HepG2 (cell line): Measurements from ENCODE around the gene ENG. TPM values are rescaled to one million over a fixed set of nuclear protein-coding genes. Genes with fewer than 3 reads are reported as not detected.

Experiments used
- HDAC6 ChIP-seq: fragments of 200-600 bp; sonication (generic); IDR thresholded peaks from 2 replicates; pipeline ENCODE4 v1.7.0; 2017; ENCODE audit warnings: mild to moderate bottlenecking, antibody characterized with exemption, low read length, low read depth
- HIVEP1 ChIP-seq: sonication (generic); formaldehyde crosslinking; IDR thresholded peaks from 2 replicates; pipeline ENCODE4 v1.4.0; 2020; ENCODE audit warnings: mild to moderate bottlenecking, missing genetic modification reagents
- HNF4A ChIP-seq: sonication (generic); formaldehyde crosslinking; IDR thresholded peaks from 2 replicates; pipeline ENCODE4 v1.4.0; 2020; ENCODE audit warnings: missing genetic modification reagents
- HNRNPL ChIP-seq: fragments of 200-400 bp; formaldehyde crosslinking; IDR thresholded peaks from 2 replicates; pipeline ENCODE4 v1.6.1; 2017; ENCODE audit warnings: mild to moderate bottlenecking, low read depth, low read length
- KDM5B ChIP-seq: sonication (generic); formaldehyde crosslinking; IDR thresholded peaks from 2 replicates; pipeline ENCODE4 v1.4.0; 2020; ENCODE audit warnings: missing genetic modification reagents, mild to moderate bottlenecking, borderline replicate concordance
- MED1 ChIP-seq: sonication (generic); formaldehyde crosslinking; IDR thresholded peaks from 2 replicates; pipeline ENCODE4 v1.4.0; 2020; ENCODE audit warnings: missing genetic modification reagents
- NONO ChIP-seq, 2 experiments: fragments of 450-650 bp in 1 of 2; sonication (generic) in 1 of 2; formaldehyde crosslinking in 1 of 2; IDR thresholded peaks in 1 of 2; conservative IDR thresholded peaks in 1 of 2; 2 replicates each; pipeline versions ENCODE4 v1.6.1 to v1.8.0; 2017 to 2022; ENCODE audit warnings: mild to moderate bottlenecking in 1 of 2, missing genetic modification reagents in 1 of 2, moderate library complexity in 1 of 2
- PLRG1 ChIP-seq: fragments of 450-650 bp; conservative IDR thresholded peaks from 2 replicates; pipeline ENCODE4 v1.6.1; 2016
- ZNF205 ChIP-seq: IDR thresholded peaks from 2 replicates; pipeline ENCODE4 v1.6.1; 2018; ENCODE audit warnings: missing biosample characterization, missing genetic modification reagents
- ZNF317 ChIP-seq: sonication (generic); formaldehyde crosslinking; IDR thresholded peaks from 2 replicates; pipeline ENCODE4 v1.5.0; 2020; ENCODE audit warnings: mild to moderate bottlenecking, missing genetic modification reagents
- ZNF33B ChIP-seq: sonication (generic); formaldehyde crosslinking; IDR thresholded peaks from 2 replicates; pipeline ENCODE4 v1.5.1; 2020; ENCODE audit warnings: mild to moderate bottlenecking, missing genetic modification reagents
- ZNF501 ChIP-seq: sonication (generic); formaldehyde crosslinking; IDR thresholded peaks from 2 replicates; pipeline ENCODE4 v1.5.1; 2020; ENCODE audit warnings: mild to moderate bottlenecking, moderate library complexity, missing genetic modification reagents
- ZNF607 ChIP-seq: sonication (generic); formaldehyde crosslinking; IDR thresholded peaks from 2 replicates; pipeline ENCODE4 v1.5.1; 2020; ENCODE audit warnings: missing genetic modification reagents, mild to moderate bottlenecking, borderline replicate concordance
- ZNF609 ChIP-seq: sonication (generic); formaldehyde crosslinking; IDR thresholded peaks from 2 replicates; pipeline ENCODE4 v1.4.0; 2020; ENCODE audit warnings: mild to moderate bottlenecking, missing genetic modification reagents, borderline replicate concordance
- polyA plus RNA-seq, 8 experiments: library from polyadenylated mRNA; depleted of rRNA in 3 of 8; stranded (reverse) in 7 of 8; unstranded in 1 of 8; fragments of >200 nt; fragmentation: Illumina TruSeq in 4 of 8; extraction: Trizol in 4 of 8; gene quantifications; 2 replicates each; pipeline versions ENCODE4 v1.2.1 to v1.2.3, GENCODE V29; 2011 to 2016; ENCODE audit warnings: low read depth in 4 of 8, missing spikeins in 1 of 8, mixed read lengths in 1 of 8; ENCODE audit not compliant: insufficient read depth in 1 of 8
- total RNA-seq, 5 experiments: library from RNA; depleted of rRNA; stranded (reverse); fragments of >200 nt; fragmentation: Illumina TruSeq; extraction: Trizol; gene quantifications; 2 replicates each; pipeline ENCODE4 v1.2.3, GENCODE V29; 2016; ENCODE audit warnings: low read depth in 1 of 5
- TF ChIP-seq, protein P1 (sequence below): sonication (generic); formaldehyde crosslinking; IDR thresholded peaks from 2 replicates; pipeline ENCODE4 v1.4.0; 2020; ENCODE audit warnings: missing genetic modification reagents
- TF ChIP-seq, protein P2 (sequence below): sonication (generic); formaldehyde crosslinking; IDR thresholded peaks from 2 replicates; pipeline ENCODE4 v1.4.0; 2020; ENCODE audit warnings: missing genetic modification reagents
- TF ChIP-seq, protein P3 (sequence below): fragments of 450-650 bp; IDR thresholded peaks from 2 replicates; pipeline ENCODE4 v1.6.1; 2017

The ENG gene
- total and polyA plus RNA-seq, 2 of the 13 experiments (the other 11 are each of a cell fraction or from before 2014, with no cell fraction given): 0.02 to 1.1 TPM

- TF ChIP-seq ZNF501 (peak; percentile 50; the same call in 1 of the 2 replicates), HNRNPL (no peak; the same call in 1 of the 2 replicates), NONO (IDR thresholded peaks at IDR 0.05) (no peak), NONO (CRISPR knock-in tag; conservative IDR thresholded peaks at IDR 0.05) (peak; percentile 50; the same call in 1 of the 2 replicates), ZNF205 (CRISPR knock-in tag) (no peak), HNF4A (CRISPR knock-in tag) (no peak), HIVEP1 (CRISPR knock-in tag) (no peak; the same call in 1 of the 2 replicates), PLRG1 (no peak), ZNF317 (0 out of 2 replicates have a peak, but pooled peaks have one; percentile 47), HDAC6 (no peak), ZNF607 (peak; percentile 60; the same call in 1 of the 2 replicates), KDM5B (CRISPR knock-in tag) (peak; percentile 98), ZNF609 (CRISPR knock-in tag) (no peak; the same call in 1 of the 2 replicates), ZNF33B (no peak), MED1 (CRISPR knock-in tag) (peak; percentile 58)
- TF ChIP-seq, protein P1, sequence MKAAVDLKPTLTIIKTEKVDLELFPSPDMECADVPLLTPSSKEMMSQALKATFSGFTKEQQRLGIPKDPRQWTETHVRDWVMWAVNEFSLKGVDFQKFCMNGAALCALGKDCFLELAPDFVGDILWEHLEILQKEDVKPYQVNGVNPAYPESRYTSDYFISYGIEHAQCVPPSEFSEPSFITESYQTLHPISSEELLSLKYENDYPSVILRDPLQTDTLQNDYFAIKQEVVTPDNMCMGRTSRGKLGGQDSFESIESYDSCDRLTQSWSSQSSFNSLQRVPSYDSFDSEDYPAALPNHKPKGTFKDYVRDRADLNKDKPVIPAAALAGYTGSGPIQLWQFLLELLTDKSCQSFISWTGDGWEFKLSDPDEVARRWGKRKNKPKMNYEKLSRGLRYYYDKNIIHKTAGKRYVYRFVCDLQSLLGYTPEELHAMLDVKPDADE (CRISPR knock-in tag): 0 out of 2 replicates have a peak, but pooled peaks have one; percentile 60
- TF ChIP-seq, protein P2, sequence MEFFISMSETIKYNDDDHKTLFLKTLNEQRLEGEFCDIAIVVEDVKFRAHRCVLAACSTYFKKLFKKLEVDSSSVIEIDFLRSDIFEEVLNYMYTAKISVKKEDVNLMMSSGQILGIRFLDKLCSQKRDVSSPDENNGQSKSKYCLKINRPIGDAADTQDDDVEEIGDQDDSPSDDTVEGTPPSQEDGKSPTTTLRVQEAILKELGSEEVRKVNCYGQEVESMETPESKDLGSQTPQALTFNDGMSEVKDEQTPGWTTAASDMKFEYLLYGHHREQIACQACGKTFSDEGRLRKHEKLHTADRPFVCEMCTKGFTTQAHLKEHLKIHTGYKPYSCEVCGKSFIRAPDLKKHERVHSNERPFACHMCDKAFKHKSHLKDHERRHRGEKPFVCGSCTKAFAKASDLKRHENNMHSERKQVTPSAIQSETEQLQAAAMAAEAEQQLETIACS (CRISPR knock-in tag): no peak
- TF ChIP-seq, protein P3, sequence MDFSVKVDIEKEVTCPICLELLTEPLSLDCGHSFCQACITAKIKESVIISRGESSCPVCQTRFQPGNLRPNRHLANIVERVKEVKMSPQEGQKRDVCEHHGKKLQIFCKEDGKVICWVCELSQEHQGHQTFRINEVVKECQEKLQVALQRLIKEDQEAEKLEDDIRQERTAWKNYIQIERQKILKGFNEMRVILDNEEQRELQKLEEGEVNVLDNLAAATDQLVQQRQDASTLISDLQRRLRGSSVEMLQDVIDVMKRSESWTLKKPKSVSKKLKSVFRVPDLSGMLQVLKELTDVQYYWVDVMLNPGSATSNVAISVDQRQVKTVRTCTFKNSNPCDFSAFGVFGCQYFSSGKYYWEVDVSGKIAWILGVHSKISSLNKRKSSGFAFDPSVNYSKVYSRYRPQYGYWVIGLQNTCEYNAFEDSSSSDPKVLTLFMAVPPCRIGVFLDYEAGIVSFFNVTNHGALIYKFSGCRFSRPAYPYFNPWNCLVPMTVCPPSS: no peak
Observed at GRCh38 chr9:127802576-127803443, 51.6 kb downstream of the ENG start, which contains the start of gene FPGS (continued).
